Dendritic cell treated with granulocyte-macrophage colony-stimulating factor and Interleukin-4, amounts not matched to agents 40 ng/mL and 50 ng/mL, for 4 days (primary cell): ENCODE measurements around the gene UCP3.

Experiments used
- H3K27ac Mint-ChIP-seq: one replicate; pipeline ENCODE4 v1.8.0; 2022; ENCODE audit warnings: mild to moderate bottlenecking, mixed read lengths
- H3K27me3 Mint-ChIP-seq: one replicate; pipeline ENCODE4 v1.8.0; 2022; ENCODE audit warnings: mild to moderate bottlenecking, mixed read lengths
- H3K36me3 Mint-ChIP-seq: one replicate; pipeline ENCODE4 v1.8.0; 2022; ENCODE audit warnings: low read depth, mixed read lengths
- H3K4me1 Mint-ChIP-seq: one replicate; pipeline ENCODE4 v1.8.0; 2022; ENCODE audit warnings: low read depth, mixed read lengths
- H3K4me3 Mint-ChIP-seq: one replicate; pipeline ENCODE4 v1.8.0; 2022; ENCODE audit warnings: mild to moderate bottlenecking, moderate library complexity, mixed read lengths
- H3K9me3 Mint-ChIP-seq: one replicate; pipeline ENCODE4 v1.8.0; 2022; ENCODE audit warnings: mixed read lengths
- intact Hi-C: fragments of 100-400 bp; cut with micrococcal nuclease; formaldehyde crosslinking; loops from one replicate; pipeline ENCODE4 v1.15.0; 2022

The UCP3 gene

GRCh38 chr11:73983741-73984538 lies 24.9 kb downstream of the UCP3 start:
- Mint-ChIP-seq H3K9me3 (no peaks in the 10 kb centered on the region), H3K4me3 (peak overlapping the region; percentile 96), H3K27ac (peak overlapping the region; percentile 97), H3K36me3 (peaks cover 43% of the 10 kb centered on the region), H3K4me1 (peaks cover 41% of the 10 kb centered on the region), H3K27me3 (no peaks in the 10 kb centered on the region)
- intact Hi-C loops, result loop anchor here (1.0 to 5.0 kb wide), 2 partner anchors 11 to 188 kb away; partner anchors contain the start of genes C2CD3 and PPME1

GRCh38 chr11:73982990-73983740 lies 25.7 kb downstream of the UCP3 start:
- H3K4me1 Mint-ChIP-seq, result peaks cover 48% of the 10 kb centered on the region
- peaks cover 51% of the 10 kb centered on the region for H3K36me3 Mint-ChIP-seq
- no peaks in the 10 kb centered on the region for H3K27me3 Mint-ChIP-seq
- peak overlapping the region; percentile 97 for H3K27ac Mint-ChIP-seq
- peak overlapping the region; percentile 96 for H3K4me3 Mint-ChIP-seq
- intact Hi-C loops, result loop anchor here (1.0 to 5.0 kb wide), 2 partner anchors 12 to 189 kb away; partner anchors contain the start of genes C2CD3 and PPME1
- H3K9me3 Mint-ChIP-seq, result no peaks in the 10 kb centered on the region

GRCh38 chr11:73982595-73982989 lies 26.3 kb downstream of the UCP3 start, which contains the start of gene UCP2:
Gene UCP2, minus strand, starts transcription at chr11:73982843. Its CDS starts 4,465 bp downstream, at chr11:73978378.
- peaks cover 54% of the 10 kb centered on the region for H3K4me1 Mint-ChIP-seq
- H3K27ac Mint-ChIP-seq, result peak within 1 kb of the TSS; percentile 97
- intact Hi-C loops, result loop anchor here (5.0 kb wide), 1 partner anchor 190 kb away; the partner anchor contains the start of genes C2CD3 and PPME1
- H3K36me3 Mint-ChIP-seq, result peaks cover 57% of the 10 kb centered on the region
- no peaks in the 10 kb centered on the region for H3K9me3 Mint-ChIP-seq
- peak within 1 kb of the TSS; percentile 96 for H3K4me3 Mint-ChIP-seq
- H3K27me3 Mint-ChIP-seq, result no peaks in the 10 kb centered on the region

GRCh38 chr11:73981051-73981805 lies 27.7 kb downstream of the UCP3 start:
- Mint-ChIP-seq H3K4me3 (peak overlapping the region; percentile 96), H3K9me3 (no peaks in the 10 kb centered on the region), H3K4me1 (peaks cover 67% of the 10 kb centered on the region), H3K27ac (peak overlapping the region; percentile 97), H3K27me3 (no peaks in the 10 kb centered on the region), H3K36me3 (peaks cover 70% of the 10 kb centered on the region)
- intact Hi-C loops, result loop anchor here (2.0 to 5.0 kb wide), 2 partner anchors 44 to 191 kb away; partner anchors contain the start of genes C2CD3 and PPME1

- H3K4me3 Mint-ChIP-seq, result peak overlapping the region; percentile 96
- peak overlapping the region; percentile 97 for H3K27ac Mint-ChIP-seq
- no peaks in the 10 kb centered on the region for H3K9me3 Mint-ChIP-seq
- no peaks in the 10 kb centered on the region for H3K27me3 Mint-ChIP-seq
- intact Hi-C loops, result loop anchor here (2.0 to 5.0 kb wide), 2 partner anchors 45 to 192 kb away; partner anchors contain the start of genes C2CD3 and PPME1
- peaks cover 77% of the 10 kb centered on the region for H3K4me1 Mint-ChIP-seq
- peaks cover 80% of the 10 kb centered on the region for H3K36me3 Mint-ChIP-seq
Observed at GRCh38 chr11:73980001-73980961, 28.6 kb downstream of the UCP3 start.

GRCh38 chr11:73978576-73979086 lies 30.3 kb downstream of the UCP3 start:
- Mint-ChIP-seq H3K27ac (peak overlapping the region; percentile 97), H3K4me1 (peaks cover 88% of the 10 kb centered on the region), H3K4me3 (peak overlapping the region; percentile 96), H3K9me3 (no peaks in the 10 kb centered on the region), H3K27me3 (no peaks in the 10 kb centered on the region), H3K36me3 (peaks cover 96% of the 10 kb centered on the region)
- intact Hi-C loops, result no loop called here

- H3K9me3 Mint-ChIP-seq, result no peaks in the 10 kb centered on the region
- H3K27ac Mint-ChIP-seq, result peak overlapping the region; percentile 97
- H3K4me1 Mint-ChIP-seq, result peaks cover 88% of the 10 kb centered on the region
- intact Hi-C loops, result no loop called here
- H3K4me3 Mint-ChIP-seq, result peak overlapping the region; percentile 30
- no peaks in the 10 kb centered on the region for H3K27me3 Mint-ChIP-seq
- peaks cover 100% of the 10 kb centered on the region for H3K36me3 Mint-ChIP-seq
Observed at GRCh38 chr11:73977856-73978519, 30.9 kb downstream of the UCP3 start.

GRCh38 chr11:73976451-73977151 lies 32.3 kb downstream of the UCP3 start:
- no peaks in the 10 kb centered on the region for H3K9me3 Mint-ChIP-seq
- H3K4me1 Mint-ChIP-seq, result peaks cover 89% of the 10 kb centered on the region
- H3K4me3 Mint-ChIP-seq, result peak overlapping the region; percentile 9
- intact Hi-C loops, result no loop called here
- H3K27me3 Mint-ChIP-seq, result no peaks in the 10 kb centered on the region
- H3K36me3 Mint-ChIP-seq, result peaks cover 89% of the 10 kb centered on the region
- peak overlapping the region; percentile 75 for H3K27ac Mint-ChIP-seq

- peaks cover 78% of the 10 kb centered on the region for H3K36me3 Mint-ChIP-seq
- intact Hi-C loops, result no loop called here
- H3K4me1 Mint-ChIP-seq, result peaks cover 86% of the 10 kb centered on the region
- peak overlapping the region; percentile 75 for H3K27ac Mint-ChIP-seq
- no peaks in the 10 kb centered on the region for H3K27me3 Mint-ChIP-seq
- H3K9me3 Mint-ChIP-seq, result no peaks in the 10 kb centered on the region
- peak overlapping the region; percentile 20 for H3K4me3 Mint-ChIP-seq
Observed at GRCh38 chr11:73975479-73975757, 33.5 kb downstream of the UCP3 start.

GRCh38 chr11:73974604-73975478 lies 34.0 kb downstream of the UCP3 start:
- intact Hi-C loops, result no loop called here
- H3K27me3 Mint-ChIP-seq, result no peaks in the 10 kb centered on the region
- no peaks in the 10 kb centered on the region for H3K9me3 Mint-ChIP-seq
- H3K36me3 Mint-ChIP-seq, result peaks cover 72% of the 10 kb centered on the region
- H3K27ac Mint-ChIP-seq, result peak overlapping the region; percentile 75
- peaks cover 86% of the 10 kb centered on the region for H3K4me1 Mint-ChIP-seq
- peak overlapping the region; percentile 20 for H3K4me3 Mint-ChIP-seq
